ENCODE results near the gene PCYOX1L. TPM values are rescaled to one million over a fixed set of nuclear protein-coding genes. Genes with fewer than 3 reads are reported as not detected.

Gene PCYOX1L
- total and polyA plus RNA-seq, 9 of the 15 experiments (the other 6 are each of a cell fraction or from before 2014, with no cell fraction given), result 2.3 to 17.9 (median 6.0) TPM

GRCh38 chr5:149345147-149345891 lies 12.5 kb upstream of the PCYOX1L start, which contains the start of gene GRPEL2 (continued):
- TF ChIP-seq USF1 (CRISPR knock-in tag; IDR thresholded peaks at IDR 0.05) (no peak), ZNF77 (CRISPR knock-in tag; IDR thresholded peaks at IDR 0.05) (no peak), FOSL1 (tag; conservative IDR thresholded peaks at IDR 0.05) (0 out of 2 replicates have a peak, but pooled peaks have one; percentile 36), ATF3 (IDR thresholded peaks at IDR 0.05) (no peak), ATF3 (CRISPR knock-in tag; conservative IDR thresholded peaks at IDR 0.05) (0 out of 2 replicates have a peak, but pooled peaks have one; percentile 16), SP2 (IDR thresholded peaks at IDR 0.05; ENCODE audit: extremely low read depth, low read depth, low read length, poor library complexity, severe bottlenecking) (no peak), HINFP (tag; conservative IDR thresholded peaks at IDR 0.05; ENCODE audit: low read depth) (peak; percentile 64; the same call in 1 of the 2 replicates), ZNF124 (CRISPR knock-in tag; IDR thresholded peaks at IDR 0.05) (no peak), SMAD4 (CRISPR knock-in tag; conservative IDR thresholded peaks at IDR 0.05) (no peak), STAT5A (IDR thresholded peaks at IDR 0.05; ENCODE audit: borderline replicate concordance, low read length) (no peak), ZNF75A (CRISPR knock-in tag; IDR thresholded peaks at IDR 0.05) (no peak; the same call in 1 of the 2 replicates), SETDB1 (IDR thresholded peaks at IDR 0.05; ENCODE audit: low read length) (no peak), ZNF696 (CRISPR knock-in tag; conservative IDR thresholded peaks at IDR 0.05) (no peak), BCL6 (CRISPR knock-in tag; IDR thresholded peaks at IDR 0.05) (no peak), NCOA1 (IDR thresholded peaks at IDR 0.05; ENCODE audit: low read depth) (peak; percentile 97), NONO (IDR thresholded peaks at IDR 0.05; ENCODE audit: low read depth in 2 of 2, low read length in 1 of 2) (no peak), SRF (CRISPR knock-in tag; IDR thresholded peaks at IDR 0.05) (peak in 1 of 2 experiments; percentile 91; a peak in 2 of 4 replicates), MLX (CRISPR knock-in tag; conservative IDR thresholded peaks at IDR 0.05) (no peak), GTF2E2 (tag; IDR thresholded peaks at IDR 0.05) (peak; percentile 86), SREBF2 (CRISPR knock-in tag; IDR thresholded peaks at IDR 0.05) (no peak), CSDE1 (IDR thresholded peaks at IDR 0.05) (no peak; a peak in 1 of 4 replicates), HCFC1 (IDR thresholded peaks at IDR 0.05; ENCODE audit: low read depth, low read length) (peak; percentile 78), THRAP3 (IDR thresholded peaks at IDR 0.05; ENCODE audit: borderline replicate concordance) (no peak), ZNF311 (CRISPR knock-in tag; IDR thresholded peaks at IDR 0.05) (no peak), NELFE (IDR thresholded peaks at IDR 0.05; ENCODE audit: insufficient read depth, insufficient read length) (no peak), ZNF121 (CRISPR knock-in tag; conservative IDR thresholded peaks at IDR 0.05) (no peak), ELF4 (CRISPR knock-in tag; IDR thresholded peaks at IDR 0.05) (peak; percentile 63; the same call in 1 of the 2 replicates)

Measured in K562 (cell line).